Choroid plexus epithelial cell (primary cell): Measurements from ENCODE around the gene DHX34.

ENCODE experiments used
- DNase-seq: peaks from one replicate; pipeline ENCODE4 v3.0.0-alpha.2; 2010; ENCODE audit warnings: low read depth
- H3K4me3 ChIP-seq: 2 replicates; pipeline ENCODE4 v1.5.1; 2011; ENCODE audit warnings: low read depth, mild to moderate bottlenecking, control low read depth, low read length, moderate library complexity
- CTCF ChIP-seq: conservative IDR thresholded peaks from 2 replicates; pipeline ENCODE4 v1.5.1; 2011; ENCODE audit warnings: low read depth, mild to moderate bottlenecking, control low read depth, inconsistent platforms, low read length, moderate library complexity

Gene DHX34

GRCh38 chr19:47371261-47371660 is 22.1 kb downstream of the DHX34 start:
- H3K4me3 ChIP-seq = no peak overlapping the region
- DNase-seq = no peak
- no peak for TF ChIP-seq CTCF

GRCh38 chr19:47372603-47373002 is 23.5 kb downstream of the DHX34 start:
- no peak for TF ChIP-seq CTCF
- no peak overlapping the region for H3K4me3 ChIP-seq
- DNase-seq = no peak

GRCh38 chr19:47373246-47374240 is 24.4 kb downstream of the DHX34 start:
- TF ChIP-seq CTCF = no peak
- H3K4me3 ChIP-seq = no peak overlapping the region
- no peak for DNase-seq

GRCh38 chr19:47374876-47375693 is 26.0 kb downstream of the DHX34 start:
- no peak for DNase-seq

GRCh38 chr19:47375694-47376588 is 26.8 kb downstream of the DHX34 start:
- no peak for TF ChIP-seq CTCF
- no peak overlapping the region for H3K4me3 ChIP-seq
- no peak for DNase-seq

More at GRCh38 chr19:47374876-47375693, 26.0 kb downstream of the DHX34 start:
- TF ChIP-seq CTCF = no peak
- H3K4me3 ChIP-seq = no peak overlapping the region

- H3K4me3 ChIP-seq = no peak overlapping the region
- no peak for TF ChIP-seq CTCF
- no peak for DNase-seq
Observed at GRCh38 chr19:47376589-47377144, 27.6 kb downstream of the DHX34 start.
